Heart right ventricle (tissue), 16 donors: ENCODE results near the gene SETD3. TPM values are rescaled to one million over a fixed set of nuclear protein-coding genes. Genes with fewer than 3 reads are reported as not detected.

Experiments
- ATAC-seq, 8 donors: fragments of 200-7000 bp; cut with Tn5 transposase; one replicate each; pipeline ENCODE4 v1.9.1; 2020; ENCODE audit warnings: mild to moderate bottlenecking in 8 of 8, moderate library complexity in 8 of 8, moderate number of reproducible peaks in 1 of 8
- DNase-seq, 2 donors: peaks; one replicate each; pipeline ENCODE4 v3.0.0-alpha.2; 2020
- H3K27ac ChIP-seq, 10 donors: fragments of 200-600 bp; sonication (generic) in 2 of 10; one replicate each; pipeline versions ENCODE4 v1.5.0 to v1.8.0; 2020 to 2022; ENCODE audit warnings: mild to moderate bottlenecking in 3 of 10
- H3K27me3 ChIP-seq, 7 donors: fragments of 200-600 bp; one replicate each; pipeline ENCODE4 v1.8.0; 2021 to 2022; ENCODE audit warnings: mild to moderate bottlenecking in 2 of 7
- H3K36me3 ChIP-seq, 9 donors: fragments of 200-600 bp; sonication (generic) in 1 of 9; one replicate each; pipeline versions ENCODE4 v1.5.0 to v1.8.0; 2020 to 2022; ENCODE audit warnings: mild to moderate bottlenecking in 2 of 9
- H3K4me1 ChIP-seq, 9 donors: fragments of 200-600 bp; sonication (generic) in 1 of 9; one replicate each; pipeline versions ENCODE4 v1.5.0 to v1.8.0; 2020 to 2022; ENCODE audit warnings: mild to moderate bottlenecking in 4 of 9
- H3K4me3 ChIP-seq, 10 donors: fragments of 200-600 bp; sonication (generic) in 2 of 10; one replicate each; pipeline versions ENCODE4 v1.5.0 to v1.8.0; 2020 to 2022; ENCODE audit warnings: mild to moderate bottlenecking in 7 of 10, moderate library complexity in 2 of 10
- H3K9me3 ChIP-seq, 11 donors: fragments of 200-600 bp in 10 of 11; sonication (generic) in 2 of 11; one replicate each; pipeline versions ENCODE4 v1.5.0 to v1.8.0; 2013 to 2022; ENCODE audit warnings: mild to moderate bottlenecking in 2 of 11, control low read depth in 1 of 11, moderate library complexity in 1 of 11
- CTCF ChIP-seq, 9 donors: fragments of 200-600 bp; sonication (generic) in 2 of 9; IDR thresholded peaks; one replicate each; pipeline versions ENCODE4 v1.5.0 to v1.8.0; 2021 to 2022; ENCODE audit warnings: antibody characterized with exemption in 9 of 9, mild to moderate bottlenecking in 5 of 9, moderate library complexity in 1 of 9
- WGBS, 2 donors: extraction: QIAGEN DNeasy Blood & Tissue Kit; methylation state at CpG; one replicate each; pipeline ENCODE4 v1.1.7; 2013; ENCODE audit warnings: inconsistent platforms in 1 of 2; 5-methylcytosine and 5-hydroxymethylcytosine counted together
- intact Hi-C, 10 donors: fragments of 100-400 bp; cut with DNase I; formaldehyde crosslinking; loops; one replicate each; pipeline versions ENCODE4 v1.11.1 to v1.14.2; 2022
- polyA plus RNA-seq, 2 donors: library from polyadenylated mRNA; stranded (reverse); fragments of 200-250 nt; gene quantifications; one replicate each; pipeline ENCODE4 v1.2.3, GENCODE V29; 2013
- total RNA-seq, 10 donors: library from RNA; stranded (reverse); fragmentation: NEBNext Ultra II Directional in 3 of 10; extraction: Animal tissue kit (Norgen Biotek cat#: 25700) in 3 of 10; gene quantifications; one replicate each; pipeline versions ENCODE4 v1.2.1 to v1.2.4, GENCODE V29; 2021 to 2023
- donor health status: Arrhythmogenic right ventricular cardiomyopathy.
- donor health status: ischemic (EF 13 %, LVEDD 7.1; RV severe dilation, severe dysfunction).
- donor health status: healthy with polysubstance abuse.
- donor health status: DM: no; HTN: yes; CAD: no.
- donor health status: DM: no; HTN: no; CAD: no.
- donor health status: ischemic (EF 25% LVEDD 6.9; RV normal size, moderate dysfunction).
- donor health status: ischemic (EF 25% LVEDD 5.7; RV mildly dilated, moderate dysfunction).
- donor health status: healthy.
- donor health status: DM: yes; HTN: yes; CAD: no.
- donor health status: Ischemic cardiomyopathy.
- donor health status: ischemic (EF 35%, LVEDD 5.7; RV mildly dilated, moderate dysfunction).
- donor health status: nonischemic (EF 11% LVEDD 7.7; RV severe dilation, severe dysfunction).
- donor health status: DM: yes; HTN: yes; CAD: no.
- donor health status: PGD.
- donor health status: ischemic (EF 29% LVEDD 5.4; RV normal size, mild dysfunction).
- donor health status: nonischemic (EF 23%, LVEDD 6.1; RV moderate dilation, normal function).

Gene SETD3
- total and polyA plus RNA-seq, 12 donors: 35.0 to 129 (median 106) TPM

GRCh38 chr14:99441157-99441870 is 39.3 kb downstream of the SETD3 start:
- no peaks in the 10 kb centered on the region for H3K27me3 ChIP-seq
- no peak for DNase-seq
- H3K36me3 ChIP-seq: peaks cover 0 to 98% (median 17%) of the 10 kb centered on the region in 9 donors
- TF ChIP-seq CTCF (IDR thresholded peaks at IDR 0.05): peak in 1 of 9 donors; percentile 9
- H3K9me3 ChIP-seq: no peaks in the 10 kb centered on the region
- no peak overlapping the region for H3K4me3 ChIP-seq
- WGBS, 2 donors: 92 to 94% methylated on average over 11 of the region's 11 CpGs
- H3K4me1 ChIP-seq: peaks cover 0 to 16% (median under 1%) of the 10 kb centered on the region in 9 donors
- ATAC-seq: peak in 3 of 8 donors; percentile 18 to 83 (median 22)
- no peak overlapping the region for H3K27ac ChIP-seq
- intact Hi-C loops: no loop called here

GRCh38 chr14:99440278-99440677 is 40.4 kb downstream of the SETD3 start:
- DNase-seq: no peak
- peaks cover 0 to 98% (median 23%) of the 10 kb centered on the region in 9 donors for H3K36me3 ChIP-seq
- H3K27ac ChIP-seq: no peak overlapping the region
- no peaks in the 10 kb centered on the region for H3K9me3 ChIP-seq
- intact Hi-C loops: no loop called here
- no peak for TF ChIP-seq CTCF (IDR thresholded peaks at IDR 0.05)
- ATAC-seq: no peak
- 88 to 91% methylated on average over 14 of the region's 14 CpGs for WGBS, 2 donors
- no peaks in the 10 kb centered on the region for H3K27me3 ChIP-seq
- H3K4me3 ChIP-seq: no peak overlapping the region
- H3K4me1 ChIP-seq: peaks cover 0 to 17% (median 6%) of the 10 kb centered on the region in 9 donors

GRCh38 chr14:99437706-99438105 is 43.0 kb downstream of the SETD3 start:
- WGBS, 2 donors: 65 to 73% methylated on average over 3 of the region's 3 CpGs
- Histone ChIP-seq H3K36me3 (peaks cover 0 to 98% (median 19%) of the 10 kb centered on the region in 9 donors), H3K4me3 (no peak overlapping the region), H3K27ac (no peak overlapping the region), H3K27me3 (no peaks in the 10 kb centered on the region), H3K9me3 (no peaks in the 10 kb centered on the region), H3K4me1 (peaks cover 0 to 17% (median 6%) of the 10 kb centered on the region in 9 donors)
- no peak for DNase-seq
- intact Hi-C loops: no loop called here
- no peak for ATAC-seq
- TF ChIP-seq CTCF (IDR thresholded peaks at IDR 0.05): no peak

GRCh38 chr14:99436247-99437180 is 44.1 kb downstream of the SETD3 start:
- no peak for TF ChIP-seq CTCF (IDR thresholded peaks at IDR 0.05)
- 75 to 76% methylated on average over 14 of the region's 14 CpGs for WGBS, 2 donors
- intact Hi-C loops: no loop called here
- no peak overlapping the region for H3K4me3 ChIP-seq
- no peak for DNase-seq
- H3K4me1 ChIP-seq: peaks cover 0 to 23% (median 9%) of the 10 kb centered on the region in 9 donors
- ATAC-seq: peak in 4 of 8 donors; percentile 47 to 64 (median 62)
- no peaks in the 10 kb centered on the region for H3K9me3 ChIP-seq
- H3K36me3 ChIP-seq: peaks cover 0 to 97% (median 17%) of the 10 kb centered on the region in 9 donors
- H3K27me3 ChIP-seq: no peaks in the 10 kb centered on the region
- H3K27ac ChIP-seq: peak overlapping the region in 3 of 10 donors; percentile 17 to 75 (median 24)
